Activated T-cell treated with anti-CD3 and anti-CD28 coated beads, Interleukin-2, amount 50 U/mL, for 72 hours (primary cell): ENCODE results near the gene PRR7. TPM values are rescaled to one million over a fixed set of nuclear protein-coding genes. Genes with fewer than 3 reads are reported as not detected.

Experiments used
- ATAC-seq, 2 donors: fragments of 150-1000 bp; cut with Tn5 transposase; replicated peaks in 1 of 2; 2 replicates each; pipeline ENCODE4 v1.10.0; 2021; ENCODE audit warnings: moderate library complexity in 2 of 2, mild to moderate bottlenecking in 1 of 2
- DNase-seq, 2 donors: peaks; one replicate each; pipeline ENCODE4 v3.0.0; 2021 to 2022; ENCODE audit warnings: mixed read lengths in 1 of 2
- H3K27ac Mint-ChIP-seq: one replicate; pipeline ENCODE4 v1.8.0; 2022; ENCODE audit warnings: mild to moderate bottlenecking, moderate library complexity, mixed read lengths
- H3K27me3 Mint-ChIP-seq: one replicate; pipeline ENCODE4 v1.8.0; 2022; ENCODE audit warnings: low read depth, mixed read lengths
- H3K36me3 Mint-ChIP-seq, 2 donors: one replicate each; pipeline ENCODE4 v1.8.0; 2022; ENCODE audit warnings: mixed read lengths in 2 of 2, mild to moderate bottlenecking in 1 of 2; ENCODE audit not compliant: insufficient read depth in 2 of 2
- H3K4me1 Mint-ChIP-seq: one replicate; pipeline ENCODE4 v1.8.0; 2022; ENCODE audit warnings: low read depth, mixed read lengths
- H3K4me3 Mint-ChIP-seq, 2 donors: one replicate each; pipeline ENCODE4 v1.8.0; 2022; ENCODE audit warnings: mild to moderate bottlenecking in 2 of 2, mixed read lengths in 2 of 2, moderate library complexity in 2 of 2
- H3K9me3 Mint-ChIP-seq, 2 donors: one replicate each; pipeline ENCODE4 v1.8.0; 2022; ENCODE audit warnings: mixed read lengths in 2 of 2
- total RNA-seq, 2 donors: library from RNA; stranded (reverse); gene quantifications; one replicate each; pipeline ENCODE4 v1.2.3, GENCODE V29; 2022

The PRR7 gene
- total RNA-seq, 2 donors from 2014 or later: 12.1 to 16.0 TPM

DNA sequence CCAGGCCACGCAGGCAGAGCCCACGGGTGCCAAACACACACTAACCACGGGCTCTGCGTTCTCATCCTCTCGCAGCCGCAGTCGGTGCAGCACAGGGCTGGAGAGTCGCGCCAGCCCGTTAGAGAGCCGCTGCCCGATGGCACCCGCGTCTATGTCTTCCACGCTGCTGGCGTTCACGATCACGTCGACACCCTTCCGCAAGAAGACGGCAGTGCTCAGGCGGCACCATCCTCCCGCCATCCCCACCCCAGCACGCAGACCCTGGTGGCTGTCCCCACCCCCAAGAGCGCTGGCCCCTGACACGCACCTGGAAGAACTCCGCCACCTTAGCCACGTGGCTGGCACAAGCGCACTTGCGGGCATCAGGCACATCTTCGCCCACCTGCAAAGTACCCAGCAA is 20.8 kb downstream of the PRR7 start:
- Mint-ChIP-seq H3K36me3 (peaks cover 3 to 8% of the 10 kb centered on the region in 2 donors), H3K27me3 (no peaks in the 10 kb centered on the region), H3K9me3 (peaks cover 0 to 2% of the 10 kb centered on the region in 2 donors), H3K27ac (no peak overlapping the region), H3K4me1 (peaks cover 32% of the 10 kb centered on the region), H3K4me3 (no peak overlapping the region)
- no peak for DNase-seq
- no peak for ATAC-seq

DNA sequence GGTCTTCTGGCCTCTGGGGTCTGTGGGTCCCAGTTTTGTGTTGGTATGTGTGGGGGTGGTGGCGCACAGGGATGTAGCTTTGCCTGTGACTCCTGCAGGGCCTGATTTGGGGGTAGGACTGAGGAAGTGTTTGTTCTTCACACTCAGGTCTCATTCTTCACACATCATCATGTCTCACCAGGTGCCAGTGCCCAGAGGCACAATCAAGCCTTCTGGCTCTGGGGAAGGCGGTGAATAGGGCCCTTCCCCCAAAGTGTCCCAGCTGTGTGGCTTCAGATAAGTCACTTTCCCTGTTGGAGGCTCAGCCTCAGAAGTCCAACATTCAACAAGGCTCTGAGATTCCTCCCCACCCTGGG is 21.7 kb downstream of the PRR7 start:
- H3K27me3 Mint-ChIP-seq: no peaks in the 10 kb centered on the region
- peaks cover 3 to 8% of the 10 kb centered on the region in 2 donors for H3K36me3 Mint-ChIP-seq
- peaks cover 0 to 2% of the 10 kb centered on the region in 2 donors for H3K9me3 Mint-ChIP-seq
- ATAC-seq (no peak), DNase-seq (no peak)
- peaks cover 24% of the 10 kb centered on the region for H3K4me1 Mint-ChIP-seq
- no peak overlapping the region for H3K4me3 Mint-ChIP-seq
- H3K27ac Mint-ChIP-seq: no peak overlapping the region

DNA sequence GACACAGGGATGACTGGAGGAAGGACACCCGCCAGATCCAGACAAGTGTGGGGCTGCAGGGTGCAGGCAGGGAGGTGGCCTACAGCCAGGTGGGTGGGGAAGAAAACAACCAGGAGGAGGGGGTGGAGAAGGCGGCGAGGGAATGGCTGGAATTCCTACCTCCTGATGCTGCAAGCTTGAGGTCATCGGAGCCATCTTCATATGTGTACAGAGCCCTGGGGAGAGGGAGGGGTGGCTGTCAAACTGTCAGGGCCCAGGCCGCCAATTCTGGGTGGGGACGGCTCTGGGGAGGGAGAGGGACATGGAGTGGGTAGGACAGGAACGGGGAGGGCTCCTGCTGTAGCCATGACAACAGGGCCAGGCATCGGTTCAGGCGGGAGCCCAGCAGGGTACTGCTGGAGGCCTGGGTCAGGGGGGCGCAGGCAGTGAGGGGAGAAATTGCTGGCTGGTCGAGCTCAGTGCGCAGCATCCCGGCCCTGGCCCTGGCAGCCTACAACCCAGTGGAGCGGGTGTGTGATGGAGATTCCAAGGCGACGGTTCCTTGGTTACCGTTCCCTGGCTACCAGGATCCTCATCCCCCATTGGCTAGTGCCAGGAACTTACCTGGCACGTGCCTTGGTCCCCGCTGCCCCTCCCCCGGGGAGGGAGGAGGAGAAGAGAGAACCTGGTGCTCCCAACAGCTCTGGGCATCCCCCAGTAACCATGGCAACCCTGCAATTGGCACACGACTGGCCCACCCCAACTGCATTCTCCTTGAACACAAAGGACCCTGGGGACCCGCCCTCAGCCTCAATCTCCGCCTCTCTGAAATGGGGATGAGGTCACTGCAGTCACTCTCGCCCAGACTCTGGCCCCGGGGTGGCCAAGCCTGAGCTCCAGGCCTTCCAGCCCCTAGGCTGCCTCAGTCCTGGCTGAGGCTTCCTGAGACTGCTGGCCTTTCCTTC is 22.3 kb downstream of the PRR7 start:
- peaks cover 0 to 2% of the 10 kb centered on the region in 2 donors for H3K9me3 Mint-ChIP-seq
- no peak for DNase-seq
- H3K4me3 Mint-ChIP-seq: no peak overlapping the region
- ATAC-seq: no peak
- no peak overlapping the region for H3K27ac Mint-ChIP-seq
- peaks cover 2% of the 10 kb centered on the region for H3K27me3 Mint-ChIP-seq
- peaks cover 3 to 8% of the 10 kb centered on the region in 2 donors for H3K36me3 Mint-ChIP-seq
- H3K4me1 Mint-ChIP-seq: peaks cover 26% of the 10 kb centered on the region

DNA sequence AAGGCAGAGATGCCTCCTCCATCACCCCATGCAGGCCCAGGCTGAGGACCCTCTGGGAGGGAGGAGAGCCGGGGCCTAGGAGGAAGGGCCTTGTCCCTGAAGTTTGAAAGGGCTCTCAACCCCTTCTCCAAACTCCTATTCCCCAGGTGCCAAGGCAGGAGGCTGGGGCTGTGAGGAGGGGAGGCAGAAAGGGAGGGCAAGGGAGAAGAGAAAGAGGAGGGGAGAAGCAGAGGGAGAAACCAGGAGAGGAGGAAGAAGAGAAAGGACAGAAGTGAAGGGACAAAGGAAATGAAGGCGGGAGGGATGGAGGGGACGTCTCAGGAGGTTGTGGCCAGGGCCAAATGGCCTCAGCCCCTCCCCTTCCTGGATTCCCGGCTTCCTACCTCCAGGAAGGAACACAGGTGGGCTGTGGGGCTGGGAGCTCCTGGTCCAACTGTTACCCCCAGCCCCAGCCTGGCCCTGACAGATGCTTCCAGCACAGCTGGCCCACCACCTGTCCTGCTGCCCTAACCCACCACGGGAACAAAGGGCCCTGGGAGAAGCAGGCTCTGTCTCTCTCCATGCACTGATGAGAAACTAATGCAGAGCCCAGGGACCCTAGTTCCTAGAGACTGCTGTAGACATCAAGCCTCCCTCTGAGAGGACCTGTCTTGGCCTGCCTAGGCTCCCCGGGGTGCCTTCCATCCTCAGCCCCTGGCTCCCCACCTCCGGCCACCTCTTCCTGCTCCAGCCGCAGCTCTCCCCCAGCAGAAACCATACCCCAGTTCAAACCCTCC is 23.3 kb downstream of the PRR7 start:
- Mint-ChIP-seq H3K36me3 (peaks cover 5 to 11% of the 10 kb centered on the region in 2 donors), H3K9me3 (peaks cover 0 to 2% of the 10 kb centered on the region in 2 donors), H3K4me3 (peak overlapping the region in 1 of 2 donors; percentile 24), H3K4me1 (peaks cover 36% of the 10 kb centered on the region), H3K27me3 (peaks cover 7% of the 10 kb centered on the region), H3K27ac (no peak overlapping the region)
- DNase-seq (no peak), ATAC-seq (no peak)

DNA sequence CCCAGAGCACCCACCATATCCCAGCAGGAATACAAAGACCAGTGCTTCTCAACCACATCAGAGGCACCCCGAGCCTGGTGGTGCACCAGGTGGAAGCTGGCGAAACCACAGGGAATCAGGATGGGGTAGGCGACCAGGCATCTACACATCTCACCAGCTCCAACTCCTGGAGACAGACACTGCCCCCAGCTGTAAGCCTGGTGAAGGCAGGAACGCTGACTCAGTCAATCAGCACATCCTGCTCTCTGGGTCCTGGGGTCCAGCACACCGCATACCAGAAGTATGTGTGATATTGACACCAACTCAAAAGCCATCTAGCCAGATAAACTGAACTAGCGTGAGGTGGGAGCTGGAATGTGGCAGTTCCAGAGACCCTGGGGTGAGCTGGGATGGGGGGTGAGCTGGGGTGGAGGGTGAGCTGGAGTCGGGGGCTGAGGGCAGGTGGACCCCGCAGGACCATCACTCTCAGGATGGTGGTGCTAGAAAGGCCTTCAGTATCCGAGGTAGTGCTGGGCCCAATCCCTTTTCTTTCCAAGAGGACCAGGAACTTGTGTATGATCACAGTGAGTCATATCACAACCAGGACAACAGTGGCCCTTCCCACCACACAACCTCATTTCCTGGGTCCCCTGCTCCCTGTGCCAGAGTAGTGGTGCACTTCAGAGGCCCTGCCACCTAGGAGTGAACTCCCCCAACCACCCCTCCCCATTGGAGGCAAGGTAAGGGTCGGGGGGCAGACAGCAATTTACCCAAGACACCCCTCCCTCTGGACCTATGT is 24.3 kb downstream of the PRR7 start:
- Mint-ChIP-seq H3K27me3 (peaks cover 7% of the 10 kb centered on the region), H3K4me1 (peaks cover 46% of the 10 kb centered on the region), H3K36me3 (peaks cover 2 to 6% of the 10 kb centered on the region in 2 donors), H3K27ac (no peak overlapping the region), H3K9me3 (no peaks in the 10 kb centered on the region), H3K4me3 (peak overlapping the region; percentile 77 to 82)
- DNase-seq (no peak), ATAC-seq (no peak)

DNA sequence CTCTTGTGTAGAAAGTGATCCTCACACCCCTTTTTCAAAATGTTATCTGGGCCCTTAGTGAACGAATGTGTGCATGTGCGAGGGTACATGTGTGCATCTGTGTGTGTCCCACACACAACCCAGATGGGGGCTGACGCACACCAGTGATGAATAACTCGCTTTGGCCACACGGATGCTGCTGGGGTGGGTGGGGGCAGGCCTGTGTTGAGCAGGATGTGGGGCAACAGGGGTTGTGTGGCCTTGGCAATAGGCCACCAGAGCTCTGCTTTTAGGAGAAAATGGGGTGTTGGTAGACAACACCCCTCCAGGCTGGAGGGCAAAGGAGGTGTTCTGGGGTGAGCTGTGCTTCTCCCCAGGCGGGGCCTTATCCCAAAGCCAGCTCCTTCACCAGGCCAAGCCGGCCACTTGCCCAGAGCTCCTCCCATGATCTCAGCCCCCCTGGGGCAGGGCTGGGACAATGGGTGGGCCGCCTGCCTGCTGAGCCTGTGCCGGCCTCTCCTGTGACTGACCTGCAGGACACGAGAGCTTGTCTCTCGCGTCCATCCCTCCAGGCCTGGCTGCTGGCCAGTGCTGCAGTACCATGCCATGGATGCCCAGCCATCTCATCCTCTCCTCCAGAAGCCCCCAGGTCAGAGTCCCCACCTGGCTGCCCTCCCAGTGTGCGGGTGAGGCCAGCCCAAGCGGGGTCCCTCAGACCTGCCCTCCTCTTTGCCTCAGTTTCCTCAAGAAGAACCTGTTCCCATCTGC is 25.2 kb downstream of the PRR7 start:
- H3K27me3 Mint-ChIP-seq: peaks cover 7% of the 10 kb centered on the region
- H3K36me3 Mint-ChIP-seq: peaks cover 2 to 5% of the 10 kb centered on the region in 2 donors
- ATAC-seq (peak; percentile 43 to 57), DNase-seq (peak; percentile 62 to 65)
- no peaks in the 10 kb centered on the region for H3K9me3 Mint-ChIP-seq
- peak overlapping the region; percentile 77 to 82 for H3K4me3 Mint-ChIP-seq
- peak overlapping the region; percentile 42 for H3K27ac Mint-ChIP-seq
- peaks cover 55% of the 10 kb centered on the region for H3K4me1 Mint-ChIP-seq

DNA sequence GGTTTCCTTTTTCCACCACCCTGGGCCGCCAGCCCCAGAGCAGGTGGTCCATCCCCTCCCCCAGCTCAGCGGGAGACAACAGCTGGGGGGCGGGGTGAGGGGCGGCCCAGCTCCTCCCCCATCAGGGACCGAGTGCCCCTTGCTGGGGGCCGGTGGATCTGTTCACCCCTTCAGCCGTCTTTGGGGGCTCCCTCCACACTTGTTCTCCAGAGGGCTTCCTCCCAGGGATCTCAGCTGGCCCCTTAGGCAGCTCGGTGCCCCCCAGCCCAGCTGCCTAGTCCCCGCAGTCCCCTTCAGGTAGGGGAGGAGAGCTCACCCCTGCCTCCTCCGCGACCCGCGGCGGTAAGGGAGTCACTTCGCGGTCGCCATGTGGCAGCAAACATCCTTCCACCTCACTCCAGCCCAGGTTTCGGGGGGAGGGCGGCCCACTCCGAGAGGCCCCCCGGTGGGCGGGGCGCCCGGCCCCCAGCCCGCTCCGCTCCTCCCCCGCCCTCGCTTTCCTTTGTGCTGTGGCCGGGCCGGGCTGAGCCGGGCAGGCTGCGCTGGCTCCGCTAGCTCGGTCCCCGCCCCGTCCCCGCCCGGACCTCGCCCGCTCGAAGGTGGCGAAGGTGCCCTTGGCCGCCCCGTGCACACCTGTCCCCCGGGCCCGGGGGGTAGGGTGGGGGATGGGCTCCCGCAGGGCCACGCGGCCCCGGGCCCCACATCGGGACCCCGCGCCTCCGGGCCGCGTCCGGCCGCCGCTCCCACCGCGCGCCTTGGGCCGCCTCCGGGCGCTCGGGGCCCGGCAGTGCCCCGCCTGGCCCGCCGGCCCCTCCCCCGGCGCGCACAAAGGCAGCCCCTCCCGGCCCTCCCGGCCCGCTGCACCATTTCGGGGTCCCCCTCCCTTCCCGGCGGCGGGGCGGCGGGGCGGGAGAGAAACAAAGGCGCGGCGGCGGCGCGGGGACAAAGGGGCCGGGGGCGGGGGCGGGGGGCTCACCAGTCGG is 26.1 kb downstream of the PRR7 start:
- H3K27me3 Mint-ChIP-seq: peaks cover 7% of the 10 kb centered on the region
- no peaks in the 10 kb centered on the region for H3K9me3 Mint-ChIP-seq
- H3K36me3 Mint-ChIP-seq: peaks cover 2 to 5% of the 10 kb centered on the region in 2 donors
- peak overlapping the region; percentile 42 for H3K27ac Mint-ChIP-seq
- peak; percentile 71 to 76 for ATAC-seq
- DNase-seq: peak; percentile 82 to 89
- peak overlapping the region; percentile 77 to 82 for H3K4me3 Mint-ChIP-seq
- peaks cover 59% of the 10 kb centered on the region for H3K4me1 Mint-ChIP-seq

DNA sequence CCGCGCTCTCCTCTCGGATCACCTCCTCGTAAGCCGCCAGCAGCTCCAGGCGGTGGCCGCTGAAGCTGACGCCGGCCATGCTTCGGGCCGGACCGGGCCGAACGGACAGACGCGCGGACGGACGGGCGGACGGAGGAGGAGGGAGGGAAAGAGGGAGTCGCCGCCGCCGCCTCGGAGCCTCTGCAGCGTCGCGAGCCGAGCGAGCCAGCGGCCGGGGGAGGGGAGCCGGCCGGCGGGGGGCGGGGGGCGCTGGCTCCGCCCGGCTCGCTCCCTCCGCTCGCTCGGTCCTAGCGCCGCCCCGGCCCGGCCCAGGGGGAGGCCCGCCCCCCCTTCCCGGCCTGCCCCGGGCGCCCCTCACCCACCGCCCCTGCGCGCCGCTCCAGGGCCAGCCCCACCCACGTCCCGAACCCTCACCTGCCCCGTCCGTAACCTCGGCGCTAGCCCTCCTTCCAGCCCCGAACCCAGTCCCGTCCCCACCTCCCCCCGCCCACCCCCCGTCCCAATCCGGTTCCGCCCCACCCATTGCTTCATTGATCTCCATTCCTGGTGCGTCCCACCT is 26.9 kb downstream of the PRR7 start, which contains the start of gene DBN1:
Gene DBN1, minus strand, starts transcription at position 192 of the 559 bp plus-strand sequence. Its CDS starts 113 bp downstream, at position 79.
- Mint-ChIP-seq H3K27me3 (peaks cover 7% of the 10 kb centered on the region), H3K27ac (peak within 1 kb of the TSS; percentile 47), H3K36me3 (peaks cover 2 to 5% of the 10 kb centered on the region in 2 donors), H3K4me3 (peak within 1 kb of the TSS; percentile 85 to 90), H3K9me3 (no peaks in the 10 kb centered on the region), H3K4me1 (peaks cover 67% of the 10 kb centered on the region)
- peak; percentile 37 to 53 for DNase-seq
- peak; percentile 49 to 51 for ATAC-seq

DNA sequence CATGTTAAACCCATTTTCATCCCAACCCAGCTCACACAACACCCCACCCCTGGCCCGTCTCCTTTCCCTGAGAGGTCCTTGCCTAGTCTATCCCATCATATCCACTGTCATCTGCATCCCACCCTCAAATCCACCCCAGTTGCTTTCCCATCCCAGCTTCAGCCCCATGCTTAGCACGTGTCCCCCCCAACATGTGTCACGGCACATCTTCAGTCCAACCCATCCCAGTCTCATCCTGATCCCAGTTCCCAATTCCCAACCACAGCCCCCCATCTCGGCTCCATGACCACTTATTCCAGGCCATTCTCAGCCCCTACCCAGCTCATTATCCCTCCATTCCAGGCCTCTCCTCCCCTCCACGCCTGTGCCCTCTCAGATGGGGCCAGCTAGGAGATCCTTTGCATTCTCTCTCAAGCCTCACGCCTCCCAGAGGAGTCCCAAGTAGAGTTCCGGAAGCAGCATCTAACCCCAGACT is 27.4 kb downstream of the PRR7 start:
- DNase-seq (no peak), ATAC-seq (no peak)
- peaks cover 3 to 8% of the 10 kb centered on the region in 2 donors for H3K36me3 Mint-ChIP-seq
- H3K9me3 Mint-ChIP-seq: no peaks in the 10 kb centered on the region
- peak overlapping the region; percentile 47 for H3K27ac Mint-ChIP-seq
- peaks cover 72% of the 10 kb centered on the region for H3K4me1 Mint-ChIP-seq
- H3K27me3 Mint-ChIP-seq: peaks cover 7% of the 10 kb centered on the region
- H3K4me3 Mint-ChIP-seq: peak overlapping the region; percentile 85 to 90

DNA sequence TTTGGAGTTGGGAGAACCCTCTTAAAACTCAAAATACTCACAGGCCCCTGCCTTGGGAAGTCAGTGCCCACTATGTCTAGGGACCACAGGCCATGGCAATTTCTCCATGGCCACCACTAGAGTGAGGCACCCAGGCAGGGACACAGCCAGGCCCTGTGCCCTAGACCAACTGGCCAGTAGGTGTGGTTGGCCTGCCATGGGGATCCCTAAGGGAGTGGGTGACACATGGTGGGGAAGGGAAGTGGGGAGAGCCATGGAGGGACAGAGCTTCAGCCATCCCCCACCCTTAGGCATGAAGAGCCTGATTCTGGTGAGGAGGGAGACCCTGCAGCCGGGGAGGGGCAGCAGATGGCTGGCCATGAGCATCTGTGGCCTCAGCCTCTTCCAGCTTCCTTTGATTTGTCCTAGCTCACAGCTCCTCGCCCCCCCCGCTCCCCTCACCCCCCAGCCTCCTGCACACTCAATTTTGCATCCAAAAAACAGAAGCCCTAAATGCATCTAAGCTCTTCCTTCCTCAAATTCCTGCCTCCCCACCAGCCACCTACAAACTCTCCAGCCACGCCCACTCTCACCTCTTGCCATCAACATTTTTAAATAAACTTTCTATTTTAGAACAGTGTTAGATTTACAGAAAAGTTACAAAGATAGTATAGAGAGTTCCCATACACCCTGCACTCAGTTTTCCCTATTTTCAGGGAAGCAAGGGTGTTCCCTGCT is 28.4 kb downstream of the PRR7 start:
- Mint-ChIP-seq H3K9me3 (no peaks in the 10 kb centered on the region), H3K27me3 (peaks cover 7% of the 10 kb centered on the region), H3K36me3 (peaks cover 4 to 9% of the 10 kb centered on the region in 2 donors), H3K27ac (peak overlapping the region; percentile 20), H3K4me1 (peaks cover 76% of the 10 kb centered on the region), H3K4me3 (peak overlapping the region; percentile 85 to 90)
- DNase-seq: no peak
- ATAC-seq: no peak
